ENCODE measurements around the gene COL19A1.

The COL19A1 gene

DNA sequence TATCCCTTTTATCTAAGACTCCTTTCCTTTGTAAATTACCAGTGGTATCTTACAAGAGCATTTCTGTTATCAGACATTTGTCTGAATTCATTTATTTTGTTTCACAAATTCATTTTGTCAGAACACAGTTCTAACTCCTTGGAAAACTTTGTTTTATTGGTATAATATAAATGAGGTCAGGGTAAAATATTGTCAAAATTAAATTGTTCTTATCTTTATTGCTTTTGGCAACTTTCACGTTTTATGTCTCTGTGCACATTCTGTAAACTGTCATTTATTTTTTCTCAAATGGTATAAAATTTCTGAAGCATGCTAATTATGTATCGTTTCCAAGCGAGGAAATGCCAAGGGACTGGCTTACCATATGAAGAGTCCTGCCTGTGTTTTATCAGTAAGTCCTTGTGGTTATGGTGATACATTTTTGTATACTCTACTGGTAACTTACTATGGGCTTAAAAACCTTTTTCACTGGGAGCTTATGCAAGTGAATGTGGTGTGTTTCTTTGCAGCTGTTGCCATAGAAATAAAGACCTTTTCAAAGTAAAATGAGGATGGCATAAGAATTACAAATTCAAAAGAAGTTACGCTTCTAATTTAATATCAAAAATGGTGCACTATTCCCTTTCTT lies 214.2 kb downstream of the COL19A1 start:
- H3K27ac ChIP-seq (ENCODE audit: low read length) = no peak overlapping the region
- H2AFZ ChIP-seq (ENCODE audit: low read length) = no peak overlapping the region
- H3K9me2 ChIP-seq (replicated peaks; ENCODE audit: insufficient read depth, low read length) = no peaks in the 10 kb centered on the region
- H3K9ac ChIP-seq (ENCODE audit: low read length) = no peak overlapping the region
- DNase-seq = no peak
- no peak for TF ChIP-seq EZH2phosphoT487 (IDR thresholded peaks at IDR 0.05; ENCODE audit: low read length)
- TF ChIP-seq, protein P1, sequence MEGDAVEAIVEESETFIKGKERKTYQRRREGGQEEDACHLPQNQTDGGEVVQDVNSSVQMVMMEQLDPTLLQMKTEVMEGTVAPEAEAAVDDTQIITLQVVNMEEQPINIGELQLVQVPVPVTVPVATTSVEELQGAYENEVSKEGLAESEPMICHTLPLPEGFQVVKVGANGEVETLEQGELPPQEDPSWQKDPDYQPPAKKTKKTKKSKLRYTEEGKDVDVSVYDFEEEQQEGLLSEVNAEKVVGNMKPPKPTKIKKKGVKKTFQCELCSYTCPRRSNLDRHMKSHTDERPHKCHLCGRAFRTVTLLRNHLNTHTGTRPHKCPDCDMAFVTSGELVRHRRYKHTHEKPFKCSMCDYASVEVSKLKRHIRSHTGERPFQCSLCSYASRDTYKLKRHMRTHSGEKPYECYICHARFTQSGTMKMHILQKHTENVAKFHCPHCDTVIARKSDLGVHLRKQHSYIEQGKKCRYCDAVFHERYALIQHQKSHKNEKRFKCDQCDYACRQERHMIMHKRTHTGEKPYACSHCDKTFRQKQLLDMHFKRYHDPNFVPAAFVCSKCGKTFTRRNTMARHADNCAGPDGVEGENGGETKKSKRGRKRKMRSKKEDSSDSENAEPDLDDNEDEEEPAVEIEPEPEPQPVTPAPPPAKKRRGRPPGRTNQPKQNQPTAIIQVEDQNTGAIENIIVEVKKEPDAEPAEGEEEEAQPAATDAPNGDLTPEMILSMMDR (IDR thresholded peaks at IDR 0.05; ENCODE audit: low read length) = no peak
- no peak overlapping the region for H3K4me2 ChIP-seq (ENCODE audit: low read depth, low read length)
- no peaks in the 10 kb centered on the region for H4K20me1 ChIP-seq (ENCODE audit: insufficient read depth, low read length)
- no peaks in the 10 kb centered on the region for H3K4me1 ChIP-seq (ENCODE audit: low read length)
- H3F3A ChIP-seq (ENCODE audit: insufficient read depth, low read length) = no peaks in the 10 kb centered on the region
- H3K36me3 ChIP-seq (replicated peaks; ENCODE audit: insufficient read depth, low read length) = no peaks in the 10 kb centered on the region
- H3K79me2 ChIP-seq (ENCODE audit: low read length) = no peaks in the 10 kb centered on the region
- H3K9me3 ChIP-seq (replicated peaks; ENCODE audit: insufficient read depth, low read length) = no peaks in the 10 kb centered on the region
- H3K27me3 ChIP-seq (replicated peaks; ENCODE audit: insufficient read depth, low read length) = no peaks in the 10 kb centered on the region
- H3K4me3 ChIP-seq (ENCODE audit: low read length) = no peak overlapping the region

DNA sequence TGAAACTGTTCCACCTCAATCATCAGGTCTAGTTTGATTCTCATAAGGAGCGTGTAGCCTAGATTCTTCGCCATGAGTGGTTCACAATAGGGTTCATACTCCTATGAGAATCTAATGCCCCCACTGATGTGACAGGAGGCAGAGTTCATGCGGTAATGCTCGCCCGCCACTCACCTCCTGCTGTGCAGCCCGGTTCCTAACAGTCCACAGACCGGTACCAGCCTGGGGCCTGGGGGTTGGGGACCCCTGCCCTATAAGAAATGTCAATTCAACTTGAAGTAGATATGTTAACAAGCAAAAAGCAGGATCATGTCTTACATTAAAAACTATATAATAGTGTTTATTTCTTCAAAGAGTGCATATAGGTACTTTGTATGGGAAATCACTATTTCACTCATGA lies 216.5 kb downstream of the COL19A1 start:
- Histone ChIP-seq H3K9ac (ENCODE audit: low read length) (no peak overlapping the region), H3K4me3 (ENCODE audit: low read length) (no peak overlapping the region)
- TF ChIP-seq, protein P1 (IDR thresholded peaks at IDR 0.05; ENCODE audit: low read length) = no peak
- no peak for TF ChIP-seq EZH2 (optimal IDR thresholded peaks at IDR 0.05; ENCODE audit: low read depth, low read length)
- no peak for TF ChIP-seq EZH2phosphoT487 (IDR thresholded peaks at IDR 0.05; ENCODE audit: low read length)

DNA sequence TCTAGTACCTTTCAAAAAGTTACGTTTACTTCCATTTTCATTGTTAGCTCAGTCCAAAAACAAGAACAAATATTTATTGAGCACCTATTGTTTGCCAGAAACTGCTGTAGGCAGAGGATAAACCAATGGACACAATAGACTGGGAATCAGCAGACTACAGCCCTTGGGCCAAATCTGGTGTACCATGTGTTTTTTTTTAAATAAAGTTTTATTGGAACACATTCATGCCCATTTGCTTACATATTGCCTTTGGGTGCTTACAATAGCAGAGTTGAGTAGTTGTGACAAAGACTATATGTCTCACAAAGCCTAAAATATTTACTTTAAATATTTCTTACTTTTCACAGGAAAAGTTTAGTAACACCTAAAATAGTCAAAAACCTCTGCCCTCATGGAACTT lies 220.4 kb downstream of the COL19A1 start:
- Histone ChIP-seq H3K9me3 (replicated peaks; ENCODE audit: insufficient read depth, low read length) (no peaks in the 10 kb centered on the region), H3K79me2 (ENCODE audit: low read length) (no peaks in the 10 kb centered on the region), H3K36me3 (replicated peaks; ENCODE audit: insufficient read depth, low read length) (no peaks in the 10 kb centered on the region), H3K9me2 (replicated peaks; ENCODE audit: insufficient read depth, low read length) (no peaks in the 10 kb centered on the region), H3K4me1 (ENCODE audit: low read length) (no peaks in the 10 kb centered on the region), H3K4me3 (ENCODE audit: low read length) (no peak overlapping the region), H4K20me1 (ENCODE audit: insufficient read depth, low read length) (no peaks in the 10 kb centered on the region), H3K27ac (ENCODE audit: low read length) (no peak overlapping the region), H3K9ac (ENCODE audit: low read length) (no peak overlapping the region), H2AFZ (ENCODE audit: low read length) (no peak overlapping the region), H3K4me2 (ENCODE audit: low read depth, low read length) (no peak overlapping the region), H3K27me3 (replicated peaks; ENCODE audit: insufficient read depth, low read length) (no peaks in the 10 kb centered on the region), H3F3A (ENCODE audit: insufficient read depth, low read length) (no peaks in the 10 kb centered on the region)
- DNase-seq = no peak
- TF ChIP-seq EZH2 (optimal IDR thresholded peaks at IDR 0.05; ENCODE audit: low read depth, low read length) = no peak
- TF ChIP-seq, protein P1 (IDR thresholded peaks at IDR 0.05; ENCODE audit: low read length) = no peak
- TF ChIP-seq EZH2phosphoT487 (IDR thresholded peaks at IDR 0.05; ENCODE audit: low read length) = no peak

More for the DNA sequence above, 216.5 kb downstream of the COL19A1 start:
- Histone ChIP-seq H3K9me2 (replicated peaks; ENCODE audit: insufficient read depth, low read length) (no peaks in the 10 kb centered on the region), H3K9me3 (replicated peaks; ENCODE audit: insufficient read depth, low read length) (no peaks in the 10 kb centered on the region), H3K4me2 (ENCODE audit: low read depth, low read length) (no peak overlapping the region), H3F3A (ENCODE audit: insufficient read depth, low read length) (no peaks in the 10 kb centered on the region), H4K20me1 (ENCODE audit: insufficient read depth, low read length) (no peaks in the 10 kb centered on the region), H2AFZ (ENCODE audit: low read length) (no peak overlapping the region), H3K27ac (ENCODE audit: low read length) (no peak overlapping the region), H3K79me2 (ENCODE audit: low read length) (no peaks in the 10 kb centered on the region), H3K36me3 (replicated peaks; ENCODE audit: insufficient read depth, low read length) (no peaks in the 10 kb centered on the region), H3K4me1 (ENCODE audit: low read length) (no peaks in the 10 kb centered on the region), H3K27me3 (replicated peaks; ENCODE audit: insufficient read depth, low read length) (no peaks in the 10 kb centered on the region)
- no peak for DNase-seq

Data from MM.1S (cell line).